A673 (cell line): ENCODE measurements around the gene SATB1.

Experiments used
- CTCF ChIP-seq: fragments of 300-800, 200-600 bp; sonication (generic); conservative IDR thresholded peaks from 2 replicates; pipeline ENCODE4 v1.5.1; 2017; ENCODE audit warnings: low read depth, mild to moderate bottlenecking, antibody characterized with exemption, low read length, moderate library complexity, mixed read lengths
- EZH2 ChIP-seq: fragments of 200-600 bp; sonication (generic); IDR thresholded peaks from 2 replicates; pipeline ENCODE4 v1.6.1; 2017; ENCODE audit warnings: borderline replicate concordance, low read depth, mild to moderate bottlenecking, mixed read lengths, antibody characterized with exemption, low read length; ENCODE audit not compliant: poor library complexity, severe bottlenecking

GRCh38 chr3:18447720-18448119 lies 22.6 kb upstream of the SATB1 start:
- TF ChIP-seq CTCF: no peak
- no peak for TF ChIP-seq EZH2
